GM19328 (cell line): ENCODE data around the gene ASPN.

Experiments
- ATAC-seq: cut with Tn5 transposase; IDR thresholded peaks from one replicate; pipeline ENCODE4 v1.9.1; 2021; ENCODE audit warnings: mild to moderate bottlenecking, moderate library complexity; ENCODE audit not compliant: unreplicated experiment

The ASPN gene

GRCh38 chr9:92506184-92506857 is 24.0 kb upstream of the ASPN start:
- ATAC-seq = no peak

- ATAC-seq = no peak
Observed at GRCh38 chr9:92504881-92505280, 22.6 kb upstream of the ASPN start.

- ATAC-seq = no peak
Observed at GRCh38 chr9:92503156-92503555, 20.9 kb upstream of the ASPN start.

- ATAC-seq = no peak
Observed at GRCh38 chr9:92501671-92502393, 19.5 kb upstream of the ASPN start.

- no peak for ATAC-seq
Observed at GRCh38 chr9:92500725-92501124, 18.4 kb upstream of the ASPN start.

GRCh38 chr9:92499701-92500100 is 17.4 kb upstream of the ASPN start:
- ATAC-seq = no peak

GRCh38 chr9:92496396-92497176 is 14.3 kb upstream of the ASPN start:
- ATAC-seq = no peak

GRCh38 chr9:92494856-92495255 is 12.6 kb upstream of the ASPN start:
- no peak for ATAC-seq

GRCh38 chr9:92493749-92494387 is 11.6 kb upstream of the ASPN start:
- ATAC-seq = no peak

GRCh38 chr9:92492781-92493401 is 10.6 kb upstream of the ASPN start:
- ATAC-seq = no peak

- no peak for ATAC-seq
Observed at GRCh38 chr9:92488681-92489550, 6.6 kb upstream of the ASPN start.

- no peak for ATAC-seq
Observed at GRCh38 chr9:92486371-92486770, 4.1 kb upstream of the ASPN start.

- no peak for ATAC-seq
Observed at GRCh38 chr9:92484563-92484962, 2.3 kb upstream of the ASPN start.

GRCh38 chr9:92483627-92484545 is 1.6 kb upstream of the ASPN start:
- no peak for ATAC-seq

GRCh38 chr9:92482805-92483204 is 499 bp upstream of the ASPN start:
- ATAC-seq = no peak

GRCh38 chr9:92480986-92481633 is 1.2 kb downstream of the ASPN start:
- no peak for ATAC-seq

GRCh38 chr9:92480291-92480771 is 2.0 kb downstream of the ASPN start:
- ATAC-seq = no peak

GRCh38 chr9:92479346-92479745 is 3.0 kb downstream of the ASPN start:
- ATAC-seq = no peak
